ENCODE measurements around the gene HOMEZ.

HOMEZ gene

DNA sequence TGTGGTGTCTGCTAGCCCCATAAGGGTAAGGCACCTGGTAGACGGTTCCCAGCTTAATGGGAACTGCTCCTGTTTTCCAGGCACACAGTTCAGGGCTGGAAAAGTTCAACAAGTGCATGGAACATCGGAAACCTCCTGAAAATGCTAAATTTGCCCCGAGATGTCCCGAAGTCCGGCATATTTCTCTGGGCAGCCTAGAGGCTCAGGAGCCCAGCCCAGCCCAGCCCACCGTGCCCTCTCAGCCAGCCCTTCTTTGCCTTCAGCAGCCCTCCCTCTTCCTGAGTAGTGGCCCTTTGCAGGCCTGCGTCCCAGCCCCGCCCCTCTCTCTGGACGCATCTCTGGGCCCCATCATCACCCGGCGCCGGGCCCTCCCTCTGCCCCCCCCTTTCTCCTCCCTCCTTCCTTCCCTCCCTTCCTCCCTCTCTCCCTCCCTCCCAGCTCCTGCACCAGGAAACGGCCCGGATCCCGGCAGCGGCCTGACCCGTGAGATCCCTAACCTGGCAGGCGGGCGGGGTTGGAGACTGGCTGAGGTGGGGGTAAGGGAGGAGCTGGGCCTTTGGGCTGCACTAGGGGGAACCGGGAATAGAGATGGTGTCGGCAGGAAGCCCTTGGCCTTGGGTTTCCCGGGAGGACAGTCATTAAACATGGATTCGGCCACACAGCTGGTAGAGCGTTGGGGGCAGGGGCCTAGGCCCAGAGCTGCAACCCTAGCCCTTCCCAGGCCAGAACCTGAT is 20.6 kb upstream of the HOMEZ start, which contains the start of gene BCL2L2:
Gene BCL2L2 (plus strand): TSS at position 422 of the 734 bp plus-strand sequence. CDS start 935 bp downstream, outside the sequence.
- DNase-seq (ENCODE audit: low spot score) = peak; percentile 90
- in situ Hi-C loops (cut with MboI; ENCODE audit: low sequenced_read_pairs, unreplicated experiment) = no loop called here
- TF ChIP-seq CTCF (IDR thresholded peaks at IDR 0.05; ENCODE audit: borderline replicate concordance, control extremely low read depth, extremely low read depth, insufficient read depth, missing control alignments) = no peak

DNA sequence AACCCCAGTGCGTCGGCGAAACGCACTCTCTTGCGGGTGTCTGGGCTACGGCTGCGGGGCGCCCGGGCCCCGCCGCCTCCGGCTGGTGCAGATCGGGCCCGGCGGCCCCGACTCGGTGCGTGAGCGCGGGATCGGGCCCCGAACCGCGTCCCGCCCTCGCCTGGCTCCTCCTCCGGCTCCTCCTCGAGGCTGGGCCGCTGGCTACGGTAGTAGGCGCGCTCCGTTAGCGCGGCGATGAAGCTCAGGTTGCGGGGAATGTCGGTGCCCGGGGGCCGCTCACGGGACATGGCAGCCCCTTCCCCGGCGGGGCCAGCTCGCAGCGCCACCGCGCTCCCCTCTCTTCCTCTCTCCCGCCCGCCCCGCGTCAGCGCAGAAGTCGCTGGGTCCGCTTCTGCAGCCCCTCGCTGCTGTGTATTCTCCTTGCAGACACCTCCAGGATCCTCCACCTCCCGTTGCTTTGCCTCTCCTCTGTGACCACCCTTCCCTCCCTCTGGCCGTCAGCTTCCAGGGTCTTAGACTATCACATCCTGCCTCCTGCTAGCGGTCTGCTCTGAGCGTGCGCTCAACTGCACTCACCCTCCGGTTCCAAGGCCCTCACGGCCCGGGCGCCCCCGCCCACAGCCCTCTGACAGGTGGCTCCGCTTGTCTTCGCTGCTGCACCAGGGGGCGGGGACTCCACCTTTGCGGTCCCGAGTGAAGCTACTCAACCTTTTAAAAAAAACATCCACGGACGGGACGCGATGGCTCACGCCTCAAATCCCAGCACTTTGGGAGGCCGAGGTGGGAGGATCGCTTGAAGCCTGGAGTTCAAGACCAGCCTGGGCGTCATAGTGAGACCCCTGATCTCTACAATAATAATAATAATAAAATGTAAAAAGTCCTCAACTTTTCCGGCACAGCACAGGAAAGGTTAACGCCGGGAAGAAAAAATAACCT is 16.6 kb upstream of the HOMEZ start, which contains the start of gene PPP1R3E:
Gene PPP1R3E (minus strand): TSS at position 570 of the 936 bp plus-strand sequence. CDS start 283 bp downstream, at position 287.
- in situ Hi-C loops (cut with MboI; ENCODE audit: low sequenced_read_pairs, unreplicated experiment) = no loop called here
- peak; percentile 83 for DNase-seq (ENCODE audit: low spot score)
- no peak for TF ChIP-seq CTCF (IDR thresholded peaks at IDR 0.05; ENCODE audit: borderline replicate concordance, control extremely low read depth, extremely low read depth, insufficient read depth, missing control alignments)

- peak; percentile 42 for DNase-seq (ENCODE audit: low spot score)
- TF ChIP-seq CTCF (IDR thresholded peaks at IDR 0.05; ENCODE audit: borderline replicate concordance, control extremely low read depth, extremely low read depth, insufficient read depth, missing control alignments) = no peak
- in situ Hi-C loops (cut with MboI; ENCODE audit: low sequenced_read_pairs, unreplicated experiment) = no loop called here
Measured at GRCh38 chr14:23301969-23302289, 16.0 kb upstream of the HOMEZ start.

DNA sequence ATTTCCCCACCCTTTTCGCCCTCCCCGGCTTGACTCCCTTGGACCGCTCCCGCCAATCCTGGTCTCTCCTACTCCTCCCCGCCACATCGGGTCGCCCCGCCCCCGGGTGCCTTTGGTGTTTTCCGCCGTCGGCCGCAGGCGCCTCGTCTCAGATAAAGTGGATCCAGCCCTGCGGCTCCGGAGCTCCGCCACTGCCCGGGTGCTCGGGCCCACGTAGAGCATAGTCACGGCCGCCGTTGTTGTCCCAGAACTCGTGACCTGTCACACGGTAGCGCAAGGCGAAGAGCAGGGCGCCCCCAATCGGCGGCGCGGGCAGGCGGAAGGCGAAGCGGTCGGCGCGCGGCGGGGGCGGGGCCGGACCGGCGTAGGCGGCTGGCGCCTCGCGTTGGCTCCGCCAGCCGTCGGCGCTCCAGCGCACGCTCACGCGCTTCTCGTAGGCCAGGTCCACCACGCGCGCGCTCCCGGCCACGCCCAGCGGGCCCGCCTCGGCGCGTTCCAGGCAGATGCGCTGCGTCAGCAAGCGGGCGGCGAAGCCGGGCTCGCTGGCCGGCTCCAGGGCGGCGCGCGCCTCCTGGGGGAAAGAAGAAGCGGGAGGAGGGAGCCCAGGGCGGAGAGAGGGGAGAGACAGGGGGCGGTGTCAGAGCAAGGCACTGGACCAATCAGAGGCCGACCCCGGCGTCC is 15.5 kb upstream of the HOMEZ start:
- in situ Hi-C loops (cut with MboI; ENCODE audit: low sequenced_read_pairs, unreplicated experiment) = no loop called here
- peak; percentile 98 for TF ChIP-seq CTCF (IDR thresholded peaks at IDR 0.05; ENCODE audit: borderline replicate concordance, control extremely low read depth, extremely low read depth, insufficient read depth, missing control alignments)
- DNase-seq (ENCODE audit: low spot score) = peak; percentile 98

- in situ Hi-C loops (cut with MboI; ENCODE audit: low sequenced_read_pairs, unreplicated experiment) = no loop called here
- no peak for DNase-seq (ENCODE audit: low spot score)
- no peak for TF ChIP-seq CTCF (IDR thresholded peaks at IDR 0.05; ENCODE audit: borderline replicate concordance, control extremely low read depth, extremely low read depth, insufficient read depth, missing control alignments)
Measured at GRCh38 chr14:23300687-23301223, 14.8 kb upstream of the HOMEZ start.

All from GM13976 (cell line).